ENCODE results near the gene TBL3. TPM values are rescaled to one million over a fixed set of nuclear protein-coding genes. Genes with fewer than 3 reads are reported as not detected.

TBL3 gene
- total and polyA plus RNA-seq, 2 of the 8 experiments (the other 6 are each of a cell fraction or from before 2014, with no cell fraction given) = 65.8 to 137 TPM

DNA sequence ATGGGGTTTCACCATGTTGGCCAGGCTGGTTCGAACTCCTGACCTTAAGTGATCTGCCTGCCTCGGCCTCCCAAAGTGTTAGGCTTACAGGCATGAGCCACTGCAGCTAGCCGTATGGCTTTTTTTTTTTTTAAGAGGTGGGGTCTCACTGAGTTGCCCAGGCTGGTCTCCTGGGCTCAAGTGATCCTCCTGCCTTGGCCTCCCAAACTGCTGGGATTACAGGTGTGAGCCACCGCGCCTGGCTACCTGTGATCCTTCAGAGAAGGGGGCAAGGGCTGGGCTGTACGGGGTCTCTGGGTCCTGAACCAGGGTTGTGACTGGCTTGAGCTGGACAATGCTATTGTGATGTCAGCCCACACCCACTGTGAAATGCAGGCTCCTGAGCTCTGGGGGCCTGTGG, 5.4 kb upstream of the TBL3 start, which contains the start of gene RNF151:
TSS of gene RNF151 (plus strand) at position 397 of the 400 bp plus-strand sequence. CDS start 26 bp downstream, outside the sequence.
- FAIRE-seq = no peak
- WGBS, 2 experiments (ENCODE audit: extremely low coverage in 1 of 2, insufficient coverage in 1 of 2, insufficient read length in 1 of 2, insufficient replicate concordance in 2 of 2, low coverage in 1 of 2, low lambda C conversion rate in 2 of 2, missing lambda C conversion rate in 1 of 2) = 92% methylated on average over 6 of the region's 6 CpGs; no CpG with 5 or more reads in 1 of the 2 experiments
- no peak within 1 kb of the TSS for H3K14ac ChIP-seq (ENCODE audit: insufficient read length)
- TF ChIP-seq, protein P1, sequence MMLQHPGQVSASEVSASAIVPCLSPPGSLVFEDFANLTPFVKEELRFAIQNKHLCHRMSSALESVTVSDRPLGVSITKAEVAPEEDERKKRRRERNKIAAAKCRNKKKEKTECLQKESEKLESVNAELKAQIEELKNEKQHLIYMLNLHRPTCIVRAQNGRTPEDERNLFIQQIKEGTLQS (IDR thresholded peaks at IDR 0.05; ENCODE audit: insufficient read depth, low read depth, low read length) = no peak
- TF ChIP-seq EZH2 (IDR thresholded peaks at IDR 0.05; ENCODE audit: low read depth, low read length, severe bottlenecking) (no peak), TAF7 (optimal IDR thresholded peaks at IDR 0.05; ENCODE audit: borderline replicate concordance, low read depth, low read length) (no peak), POLR2AphosphoS5 (IDR thresholded peaks at IDR 0.05; ENCODE audit: low read depth, low read length) (no peak)

More for the DNA sequence above, 5.4 kb upstream of the TBL3 start, which contains the start of gene RNF151:
- Histone ChIP-seq H3K79me2 (ENCODE audit: control insufficient read depth in 1 of 2, insufficient read depth in 2 of 2, low read length in 2 of 2) (peaks cover 10 to 30% of the 10 kb centered on the region in 2 experiments), H2BK12ac (ENCODE audit: low read depth, low read length) (no peak within 1 kb of the TSS), H3K27me3 (replicated peaks in 1 of 4; ENCODE audit: control insufficient read depth in 3 of 4, extremely low read depth in 1 of 4, insufficient read depth in 3 of 4, low read length in 3 of 4) (no peaks in the 10 kb centered on the region), H3K18ac (ENCODE audit: extremely low read depth, low read length) (no peak within 1 kb of the TSS), H3K9me3 (ENCODE audit: insufficient read depth in 2 of 2, low read depth in 1 of 2, low read length in 1 of 2) (no peaks in the 10 kb centered on the region), H2AK5ac (ENCODE audit: low read depth, low read length) (no peak within 1 kb of the TSS), H2BK5ac (ENCODE audit: low read depth, low read length) (no peak within 1 kb of the TSS), H4K5ac (ENCODE audit: insufficient read length, low read depth, low read length) (no peak within 1 kb of the TSS), H3K36me3 (ENCODE audit: control insufficient read depth in 2 of 4, insufficient read depth in 4 of 4, low read length in 3 of 4) (peaks cover 17 to 28% (median 24%) of the 10 kb centered on the region in 4 experiments), H3K4me3 (ENCODE audit: extremely low read depth in 1 of 4, insufficient read depth in 2 of 4, low read depth in 3 of 4, low read length in 4 of 4) (peak within 1 kb of the TSS; percentile 98 to 99 (median 98)), H3K79me1 (ENCODE audit: low read depth, low read length) (peaks cover 13% of the 10 kb centered on the region), H4K20me1 (replicated peaks in 1 of 2; ENCODE audit: control insufficient read depth in 1 of 2, insufficient read depth in 2 of 2, low read length in 2 of 2) (peaks cover 12 to 15% of the 10 kb centered on the region in 2 experiments), H3K4me2 (ENCODE audit: insufficient read depth in 1 of 2, low read depth in 2 of 2, low read length in 2 of 2) (peak within 1 kb of the TSS; percentile 86 to 98), H3K9ac (replicated peaks in 1 of 4; ENCODE audit: extremely low read depth in 1 of 4, low read depth in 3 of 4, low read length in 3 of 4) (peak within 1 kb of the TSS in 3 of 4 experiments; percentile 73 to 97 (median 90); a peak in 3 of 7 replicates), H3K27ac (ENCODE audit: low read depth, low read length) (no peak within 1 kb of the TSS), H3K23me2 (ENCODE audit: low read depth, low read length) (peaks cover 18% of the 10 kb centered on the region), H2AFZ (ENCODE audit: low read length) (no peak within 1 kb of the TSS), H3K23ac (ENCODE audit: insufficient read length) (no peak within 1 kb of the TSS), H3K56ac (replicated peaks; ENCODE audit: insufficient read length, low read depth, low read length) (no peak within 1 kb of the TSS), H3K4ac (replicated peaks; ENCODE audit: insufficient read length, low read depth, low read length) (no peak within 1 kb of the TSS), H2BK120ac (replicated peaks; ENCODE audit: low read depth, low read length) (no peak within 1 kb of the TSS), H4K8ac (ENCODE audit: extremely low read depth, insufficient read depth, low read length) (peak within 1 kb of the TSS; percentile 20; the same call in 1 of the 2 replicates), H2BK15ac (ENCODE audit: low read length) (no peak within 1 kb of the TSS), H4K91ac (replicated peaks; ENCODE audit: insufficient read length, low read length) (no peak within 1 kb of the TSS), H2BK20ac (ENCODE audit: low read length) (no peak within 1 kb of the TSS), H3K4me1 (replicated peaks in 1 of 4; ENCODE audit: control insufficient read depth in 3 of 4, insufficient read depth in 4 of 4, low read length in 3 of 4) (peaks cover 0 to 16% (median 5%) of the 10 kb centered on the region in 4 experiments; a peak in 5 of 7 replicates)
- ChIA-PET CTCF (ENCODE audit: partially characterized antibody) (interaction anchor here (0.6 to 3.0 kb wide), 8 partner anchors 13 to 1899 kb away, joined by 3 to 9 read pairs (median 5); no protein-coding TSS in a partner anchor), POLR2A (ENCODE audit: partially characterized antibody) (interaction anchor here (0.7 to 19.8 kb wide), 18 partner anchors 8 to 818 kb away, joined by 3 to 736 read pairs (median 16); partner anchors contain the start of genes EME2, FAHD1, GFER and HAGH)
- no peak for DNase-seq (ENCODE audit: low read depth in 1 of 2, low spot score in 2 of 2)

Data from H1 (cell line).